NCI-H2107 treated with DMSO at 0.1 percent for 48 hours (cell line): Measurements from ENCODE around the gene RPAP3.

Experiments used
- DNase-seq: peaks from one replicate; lab custom pipeline; 2025; ENCODE audit not compliant: unreplicated experiment; lab: John Stamatoyannopoulos, UW

Gene RPAP3

DNA sequence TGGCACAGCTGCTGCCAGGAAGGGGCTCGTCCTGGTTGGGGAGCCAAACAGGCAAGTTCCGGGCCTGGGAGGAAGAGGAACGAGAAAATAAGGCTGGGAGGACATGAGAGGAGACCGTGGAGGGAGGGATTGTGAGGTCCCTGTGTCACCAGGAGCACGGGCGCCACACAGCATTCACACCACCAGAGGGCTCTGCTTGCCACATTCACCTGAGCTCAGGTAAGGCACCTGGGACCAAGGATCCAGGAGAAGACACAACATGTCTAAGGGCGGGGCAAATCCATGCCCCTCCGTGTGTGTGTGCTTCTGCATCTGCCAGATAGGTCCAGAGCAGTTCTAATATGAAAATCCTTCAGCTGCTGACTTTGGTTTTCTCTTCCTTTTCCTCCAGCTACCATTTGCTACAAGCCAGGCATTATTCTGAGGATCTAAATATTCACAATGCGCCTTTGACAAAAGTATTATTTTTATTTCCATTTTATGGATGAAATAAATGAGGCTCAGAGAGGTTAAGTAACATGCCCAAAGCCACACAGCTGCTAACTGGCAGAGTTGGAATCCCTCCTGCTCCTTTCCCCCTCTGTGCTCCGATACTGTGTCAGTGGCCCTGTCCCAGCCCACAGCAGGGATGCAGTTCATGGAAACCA lies 38.3 kb upstream of the RPAP3 start:
- peak; percentile 67 for DNase-seq

DNA sequence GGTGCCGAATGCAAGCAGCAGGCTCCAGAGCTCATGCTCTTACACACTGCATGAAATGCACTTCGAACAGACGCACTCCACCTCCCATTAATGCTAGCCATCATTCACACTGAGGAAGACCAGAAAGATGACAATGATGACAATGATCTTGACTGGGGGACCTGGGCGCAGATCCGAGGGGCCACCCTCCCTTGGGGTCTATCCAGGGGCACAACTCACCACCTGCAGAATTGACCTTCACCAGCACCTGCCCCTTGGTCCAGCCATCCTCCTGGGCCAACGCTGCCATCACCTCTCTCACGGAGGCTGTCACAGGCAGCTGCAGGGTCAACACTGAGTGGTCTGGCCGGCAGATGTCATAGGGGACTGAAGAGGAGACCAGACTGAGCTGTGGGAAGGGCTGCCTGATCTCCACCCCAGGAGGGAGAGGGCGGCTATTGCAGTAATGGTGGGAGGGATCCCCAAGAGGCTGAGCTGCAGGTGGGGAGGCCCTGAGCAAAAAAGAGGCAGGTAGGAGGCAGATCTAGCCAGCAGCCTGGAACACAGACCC lies 37.6 kb upstream of the RPAP3 start:
- no peak for DNase-seq

DNA sequence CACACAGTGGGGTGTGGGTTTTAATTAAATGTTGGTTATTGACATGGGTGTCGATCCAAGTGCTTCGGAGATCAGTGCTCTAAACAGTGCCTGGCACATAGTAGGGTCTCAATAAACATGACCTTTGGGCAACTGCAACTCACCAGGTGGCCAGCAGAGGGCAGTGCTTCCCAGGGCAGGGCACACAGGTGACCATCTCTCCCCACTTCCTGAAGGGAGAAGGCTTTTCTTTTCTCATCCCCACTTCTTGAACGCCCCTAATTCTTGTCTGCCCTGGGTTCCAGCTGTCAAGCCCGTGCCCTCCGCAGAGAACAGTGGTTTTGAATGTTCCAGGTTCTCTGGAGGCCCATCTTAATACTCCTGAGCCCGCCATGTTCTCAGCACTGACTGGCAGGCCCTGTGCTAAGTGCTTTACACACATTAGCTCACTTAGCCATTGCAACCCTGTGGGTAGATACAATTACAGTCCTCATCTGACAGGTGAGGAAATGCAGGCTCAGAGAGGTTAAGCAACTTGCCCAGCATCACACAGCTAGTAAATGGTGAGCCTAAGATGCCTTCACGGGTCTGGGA lies 36.5 kb upstream of the RPAP3 start:
- no peak for DNase-seq

DNA sequence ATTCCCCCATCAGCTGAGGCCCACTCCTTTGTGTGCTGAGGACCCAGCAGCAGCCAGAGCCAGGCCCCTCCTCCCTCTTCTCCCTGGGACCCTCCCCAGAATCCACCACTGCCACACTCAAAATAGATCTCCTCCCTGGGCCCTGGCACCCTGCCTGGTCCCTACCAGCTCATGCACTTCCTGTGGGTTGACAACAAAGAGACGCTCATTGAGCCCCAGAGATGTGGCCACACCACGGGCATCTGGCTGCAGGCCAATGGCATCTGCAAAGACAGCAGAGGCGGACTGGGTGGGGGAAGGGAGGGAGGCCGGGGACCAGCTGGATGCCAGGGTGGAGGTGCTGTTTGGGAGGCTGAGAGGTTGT lies 35.5 kb upstream of the RPAP3 start:
- DNase-seq, result peak; percentile 95

DNA sequence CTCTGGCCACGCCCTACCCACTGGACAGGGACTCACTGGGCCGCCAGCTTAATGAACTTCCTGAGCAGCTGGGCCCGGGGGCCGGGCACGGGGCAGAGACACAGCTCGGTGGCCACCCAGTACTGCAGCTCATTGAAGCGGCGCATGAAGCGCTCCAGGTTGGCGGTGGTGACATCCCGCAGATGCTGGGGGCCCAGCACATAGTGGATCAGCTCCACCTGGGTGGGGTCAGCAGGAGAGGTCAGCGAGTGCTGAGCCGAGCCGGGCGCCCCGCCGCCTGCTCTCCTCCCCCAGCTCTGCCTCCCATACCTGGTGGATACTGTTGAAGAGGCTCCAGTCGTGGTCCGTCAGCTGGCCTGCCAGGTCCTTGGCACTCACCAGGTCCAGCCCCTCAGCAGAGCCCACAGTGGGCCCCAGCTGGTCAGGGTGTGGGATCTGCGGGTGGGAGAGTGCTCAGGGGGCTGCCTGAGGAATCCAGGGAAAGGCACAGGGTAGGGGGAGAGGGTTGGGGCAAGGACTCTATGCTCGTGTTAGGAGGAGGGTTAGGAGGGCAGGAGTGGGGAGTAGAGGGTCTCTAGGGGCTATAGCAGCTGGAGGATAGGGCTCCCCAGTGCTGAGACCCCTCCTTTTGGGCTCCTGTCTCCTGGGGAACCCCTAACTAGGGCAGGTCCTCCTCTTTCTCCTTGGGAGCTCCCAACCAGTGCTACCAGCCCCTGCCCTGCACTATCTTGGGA lies 34.9 kb upstream of the RPAP3 start:
- DNase-seq, result no peak

DNA sequence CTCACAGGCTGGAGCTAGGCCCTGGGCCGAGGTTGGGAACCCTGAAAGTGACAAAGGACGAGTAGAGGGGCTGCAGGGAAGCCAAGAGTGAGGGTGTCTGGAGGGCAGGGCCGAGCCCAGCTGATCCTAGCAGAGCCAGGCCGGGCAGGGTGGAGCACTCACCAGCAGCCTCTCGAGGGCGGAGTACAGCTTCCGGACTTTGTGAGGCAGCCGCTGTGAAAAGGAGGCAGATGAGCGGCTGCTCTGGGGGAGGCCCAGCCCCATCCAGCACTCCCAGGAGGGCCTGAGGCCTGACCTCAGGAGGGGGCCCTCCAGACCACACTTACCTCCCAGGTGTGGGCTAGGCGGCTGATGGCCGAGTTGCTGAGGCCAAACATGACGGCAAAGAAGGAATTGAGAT lies 34.1 kb upstream of the RPAP3 start:
- no peak for DNase-seq

DNA sequence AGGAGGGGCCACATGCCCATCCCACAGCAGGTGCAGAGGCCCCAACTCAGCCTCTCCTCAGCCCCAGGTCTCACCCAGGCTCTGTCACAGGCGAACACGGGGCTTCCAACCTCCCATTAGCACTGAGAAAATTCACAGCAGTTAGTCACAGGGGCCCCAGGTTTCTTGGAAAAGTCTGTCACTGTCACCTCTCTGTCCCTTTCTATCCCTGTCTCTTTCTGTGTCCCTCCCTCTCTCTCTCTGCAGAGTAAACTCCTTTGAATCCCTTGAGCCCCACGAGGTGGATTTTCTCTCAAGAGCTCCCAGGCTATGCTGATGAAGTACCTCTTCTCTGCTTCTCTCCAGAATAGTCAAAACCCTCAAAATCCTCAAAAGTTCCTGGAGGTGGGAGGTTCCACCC lies 33.5 kb upstream of the RPAP3 start:
- DNase-seq, result no peak

DNA sequence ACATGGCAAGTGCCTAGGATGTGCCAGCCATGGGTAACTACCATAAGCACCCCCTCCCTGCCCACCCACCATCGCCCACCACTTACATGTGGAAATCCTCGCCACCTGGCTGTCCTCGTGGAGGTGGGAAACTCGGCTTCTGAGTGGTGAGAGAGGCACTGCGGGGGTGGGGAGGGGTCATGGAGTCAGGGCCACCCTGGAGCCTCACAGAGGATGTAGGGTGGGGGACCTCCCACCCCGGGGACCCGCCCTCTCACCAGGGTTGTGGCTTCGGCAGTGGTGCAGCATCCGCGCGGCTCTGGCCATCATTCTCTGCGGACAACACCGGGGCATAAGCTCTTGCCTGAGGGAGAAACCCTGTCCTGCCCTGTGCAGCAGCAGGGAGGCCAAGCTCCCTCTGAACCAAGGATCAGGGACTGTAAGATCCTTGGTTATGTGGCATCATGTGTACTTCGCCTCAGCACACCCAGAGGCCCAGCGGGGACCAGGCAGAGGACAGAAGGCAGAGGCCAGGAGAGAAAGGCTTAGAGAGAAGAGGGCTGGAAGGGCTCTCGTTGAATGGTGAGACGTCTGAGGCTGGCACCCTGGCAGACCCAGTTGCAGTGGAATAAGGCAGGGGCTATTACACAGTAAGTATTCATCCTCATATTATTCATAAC lies 32.2 kb upstream of the RPAP3 start:
- DNase-seq, result no peak

DNA sequence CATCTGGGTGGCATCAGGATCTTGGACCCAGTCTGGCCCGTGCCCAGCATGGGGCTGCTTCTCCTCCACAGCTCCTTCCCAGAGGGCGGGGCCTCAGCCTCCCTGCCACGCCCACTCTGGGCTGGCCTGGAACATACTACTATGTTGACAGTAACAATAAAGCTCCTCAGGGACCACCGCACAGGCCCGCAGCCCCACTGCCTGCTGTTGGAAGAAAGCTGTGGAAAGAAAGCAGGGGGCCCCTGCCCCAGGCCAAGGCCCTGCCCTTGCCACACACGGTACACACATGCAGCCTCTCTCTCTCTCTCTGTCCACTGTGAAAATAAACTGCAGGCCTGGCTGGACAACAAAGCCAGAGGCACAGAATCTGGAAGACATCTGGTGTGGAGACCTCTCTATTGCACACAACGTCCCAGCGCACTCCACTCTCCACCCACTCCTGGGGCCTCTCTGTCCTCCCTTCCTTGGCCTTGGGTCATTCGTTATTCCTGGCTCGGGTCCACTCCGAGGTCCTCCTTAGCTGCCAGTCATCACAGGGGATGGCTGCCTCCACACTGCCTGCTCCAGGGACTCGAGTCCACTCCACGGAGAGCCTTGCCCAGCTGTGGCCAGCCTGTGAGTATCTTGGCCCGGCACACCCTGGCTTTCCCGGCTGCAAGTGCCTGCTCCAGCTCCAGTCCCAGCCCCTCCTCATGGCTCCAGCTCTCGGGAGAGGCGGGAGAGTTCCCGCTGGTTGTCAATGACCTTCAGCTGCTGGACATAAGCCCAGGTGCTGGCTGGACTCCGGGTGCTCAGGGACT lies 31.2 kb upstream of the RPAP3 start:
- no peak for DNase-seq

DNA sequence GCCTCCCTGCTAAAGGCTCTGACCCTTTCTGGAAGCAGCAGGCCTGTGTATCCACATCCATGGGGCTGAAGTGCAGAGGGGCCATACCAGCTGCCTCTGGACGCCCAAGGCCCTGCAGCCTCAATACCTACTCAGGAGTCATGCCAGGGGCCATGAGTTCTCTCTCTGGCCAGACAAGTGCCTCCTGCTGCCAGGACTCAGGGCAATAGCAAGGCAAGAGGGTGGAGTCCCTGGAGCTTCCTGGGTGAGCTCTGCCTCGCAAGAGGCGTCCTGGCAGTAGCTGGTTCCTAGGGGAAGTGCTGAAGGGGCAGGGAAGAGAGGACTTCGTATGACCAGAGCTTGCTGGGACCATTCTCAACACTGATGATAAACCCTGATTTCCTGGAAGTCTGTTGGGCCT lies 30.4 kb upstream of the RPAP3 start:
- no peak for DNase-seq

DNA sequence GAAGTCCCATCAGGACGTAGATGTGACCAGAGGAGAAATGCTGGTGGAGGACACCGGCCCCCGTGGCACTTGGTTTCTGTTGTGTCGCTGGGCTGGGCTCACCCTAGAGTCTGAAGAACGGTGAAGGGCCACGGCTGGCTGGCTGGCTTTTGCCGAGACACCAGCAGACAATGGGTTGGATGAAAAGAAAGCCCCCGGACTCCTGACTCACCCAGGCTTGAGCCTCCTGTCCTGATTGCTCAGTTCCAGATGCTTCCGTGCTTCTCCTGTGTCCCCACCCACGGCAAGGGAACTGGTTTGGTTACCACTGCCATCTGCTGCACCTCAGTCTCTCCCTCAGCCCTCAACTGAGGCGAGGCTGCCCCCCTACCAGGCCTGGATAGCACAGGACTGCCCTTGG lies 29.8 kb upstream of the RPAP3 start:
- no peak for DNase-seq

DNA sequence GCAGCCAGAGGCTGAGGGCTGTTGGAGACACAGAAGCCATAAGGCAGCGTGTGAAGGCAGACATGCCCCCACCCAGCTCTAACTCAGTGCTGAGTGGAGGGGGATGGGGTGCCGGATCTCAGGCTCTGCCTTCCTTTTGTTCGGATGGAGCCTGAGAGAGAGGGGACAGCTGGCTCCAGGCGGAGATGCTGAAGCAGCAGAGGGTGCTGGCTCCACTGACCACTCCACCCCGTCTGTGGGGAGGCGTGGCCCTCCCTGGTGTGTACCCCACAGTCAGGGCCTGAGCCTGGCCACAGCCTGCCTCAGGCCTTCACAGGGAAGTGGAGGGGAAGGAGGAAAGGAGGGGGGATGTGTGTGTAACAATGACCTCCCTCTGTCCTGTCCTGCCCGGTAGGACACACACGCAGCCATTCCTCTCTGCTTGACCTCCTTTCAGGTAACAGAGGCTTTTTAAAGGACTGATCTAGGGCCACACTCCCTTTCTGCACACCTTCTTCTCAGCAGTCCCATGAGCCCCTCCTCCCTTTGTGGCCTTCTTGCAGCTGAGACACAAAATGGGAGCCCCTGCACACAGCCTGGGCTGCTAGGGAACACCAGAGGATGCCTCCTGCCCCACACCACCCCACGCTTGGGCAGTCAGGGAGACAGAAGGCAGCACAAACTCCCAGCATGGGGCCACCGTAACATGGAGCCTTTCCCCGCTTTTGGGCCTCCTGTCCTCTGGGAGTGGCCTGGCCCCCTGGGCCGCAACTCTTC lies 29.1 kb upstream of the RPAP3 start:
- no peak for DNase-seq

DNA sequence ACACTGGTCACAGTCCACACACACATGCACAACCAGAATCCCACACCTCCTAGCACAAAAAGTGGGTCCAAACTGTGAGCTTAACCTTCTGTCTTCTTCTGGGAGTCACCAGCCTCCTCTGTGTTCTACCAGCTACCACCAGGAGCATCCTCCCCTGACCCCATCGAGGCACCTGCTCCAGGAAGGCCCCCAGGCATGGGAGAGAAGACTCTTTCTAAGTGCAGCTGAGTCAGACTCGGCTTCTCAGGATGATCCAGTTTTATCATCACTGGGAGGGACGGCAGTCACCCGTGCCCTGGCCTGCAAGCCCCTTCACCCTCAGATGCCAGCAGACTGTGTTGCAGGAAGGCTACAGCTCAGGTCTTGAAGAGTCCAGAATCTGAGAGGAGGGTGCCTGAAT lies 27.3 kb upstream of the RPAP3 start:
- no peak for DNase-seq

DNA sequence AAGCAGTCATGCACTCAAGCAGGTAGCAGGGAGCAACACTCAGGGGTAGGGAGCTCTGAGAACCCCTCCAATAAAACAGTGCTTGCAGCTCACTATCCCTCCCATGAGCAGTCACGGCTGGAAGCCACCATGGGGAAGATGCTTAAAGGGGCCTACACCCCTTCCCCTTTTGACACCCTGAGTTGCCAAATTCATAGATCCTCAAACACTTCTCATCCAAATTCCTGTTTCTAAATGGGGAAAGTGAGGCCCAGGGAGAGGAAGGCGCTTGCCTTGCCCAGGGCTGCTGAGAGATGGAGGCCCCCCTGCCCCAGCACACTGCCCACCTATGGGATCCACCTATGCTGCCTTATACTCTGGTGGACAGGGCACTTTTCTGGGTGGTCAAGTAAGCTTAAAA lies 26.7 kb upstream of the RPAP3 start:
- no peak for DNase-seq

DNA sequence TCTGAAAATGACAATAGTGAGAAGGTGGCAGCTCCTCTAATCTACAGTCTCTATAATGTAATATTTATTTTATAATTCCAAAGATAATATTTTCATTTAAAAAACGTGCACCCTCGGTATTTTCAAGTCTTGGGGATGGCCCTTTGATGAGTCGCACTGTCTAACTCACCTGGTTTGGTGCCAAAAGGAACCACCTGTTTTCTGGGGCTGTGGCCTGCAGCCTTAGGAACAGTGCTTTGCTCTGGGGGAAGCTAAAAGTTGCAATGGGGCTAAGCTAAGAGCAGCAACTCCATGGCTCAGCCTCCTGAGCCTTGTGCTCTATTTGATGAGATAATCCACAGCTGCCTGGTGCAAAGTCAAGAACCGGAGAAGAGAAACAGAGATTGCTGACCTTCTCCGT lies 25.9 kb upstream of the RPAP3 start:
- no peak for DNase-seq

DNA sequence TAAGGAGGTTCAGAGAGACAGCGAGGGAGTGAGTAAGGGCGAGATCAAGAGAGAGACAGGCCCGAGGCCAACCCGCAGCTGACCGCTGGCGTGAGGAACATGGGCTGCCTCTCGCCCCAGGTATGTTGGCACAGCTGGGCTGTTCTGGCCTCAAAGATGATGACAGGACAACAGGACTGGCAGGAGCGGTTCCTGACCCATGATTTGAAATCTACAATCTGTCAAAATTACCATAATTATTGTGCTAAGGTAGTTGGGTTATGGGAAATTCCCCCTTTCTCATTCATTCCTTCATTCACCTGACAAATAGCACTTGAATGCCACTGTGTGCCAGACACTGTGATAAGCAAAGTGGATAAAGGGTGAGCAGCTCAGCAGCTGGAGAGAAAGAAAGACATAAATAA lies 24.5 kb upstream of the RPAP3 start:
- DNase-seq, result no peak

DNA sequence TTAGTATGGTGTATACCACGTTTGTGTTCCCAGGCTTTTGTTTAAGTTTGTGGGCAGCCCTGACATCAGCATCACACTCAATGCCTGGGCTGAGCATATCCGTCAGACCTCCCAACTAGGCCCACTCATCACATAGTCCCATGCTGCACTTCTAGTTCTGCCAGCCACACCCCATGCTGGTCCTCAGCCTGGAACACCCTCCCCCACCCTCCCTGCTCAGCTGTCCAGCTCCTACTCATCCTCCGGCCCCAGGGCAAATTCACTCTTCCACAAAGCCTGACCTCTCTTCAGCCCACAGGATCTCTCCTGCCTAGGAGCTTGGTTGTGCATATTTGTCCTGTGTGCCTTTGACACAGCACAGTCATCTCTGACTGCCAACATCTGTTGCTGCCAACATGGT lies 23.4 kb upstream of the RPAP3 start:
- no peak for DNase-seq

DNA sequence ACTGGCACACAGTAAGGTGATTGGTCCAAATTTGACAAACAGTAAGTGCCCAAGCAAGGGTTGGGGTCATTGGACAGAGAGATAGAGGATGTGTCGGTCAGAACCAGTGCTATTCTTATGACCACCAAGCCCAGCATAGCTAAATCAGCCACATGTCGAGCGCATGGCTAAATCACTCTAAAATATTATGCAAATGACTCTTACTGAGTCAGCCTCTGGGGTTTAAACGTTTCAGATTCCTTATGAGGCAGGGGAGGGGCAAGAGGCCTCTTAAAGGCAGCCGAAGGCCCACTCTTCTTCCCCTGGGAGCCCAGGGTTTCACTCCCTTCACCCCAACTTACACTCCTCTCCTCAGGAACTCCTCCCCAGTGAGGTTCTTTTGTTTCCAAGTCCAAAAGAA lies 20.1 kb upstream of the RPAP3 start:
- no peak for DNase-seq

DNA sequence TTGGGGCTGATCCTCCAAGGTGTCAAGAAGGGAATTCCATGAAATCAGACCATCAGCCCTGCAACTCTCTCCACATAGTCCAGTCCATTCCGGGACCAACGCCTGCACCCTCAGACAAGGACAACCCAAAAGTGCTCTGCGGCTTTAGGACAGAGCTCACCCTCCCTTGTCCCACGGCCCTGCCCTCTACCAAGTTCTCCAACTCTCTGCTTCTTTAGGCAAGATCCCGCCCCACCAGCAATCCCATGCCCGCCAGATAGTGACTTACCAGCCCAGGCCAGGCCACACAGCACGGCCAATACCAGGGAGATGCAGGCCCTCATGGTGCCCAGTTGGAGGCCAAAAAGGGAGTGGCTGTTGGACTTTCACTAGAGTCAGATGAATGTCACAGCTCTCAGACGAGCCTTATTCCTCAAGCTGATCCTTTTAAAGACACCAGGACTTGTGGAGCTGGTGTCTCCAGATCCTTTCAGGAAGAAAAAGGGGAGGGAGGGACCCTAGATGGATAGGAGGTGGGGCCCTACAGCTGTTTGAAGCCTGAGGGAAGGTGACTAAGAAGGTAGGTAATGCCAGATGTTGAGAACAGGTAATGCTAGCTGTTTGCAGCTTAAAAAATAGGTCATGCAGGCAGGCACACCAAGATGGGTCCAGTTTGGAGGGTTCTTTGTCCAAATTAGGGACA lies 19.4 kb upstream of the RPAP3 start, which contains the start of gene ENDOU:
TSS of gene ENDOU (minus strand) at position 400 of the 682 bp plus-strand sequence. CDS start at position 323, 77 bp downstream.
- DNase-seq, result no peak
